ENCODE data around the gene ULK3.

Gene ULK3

DNA sequence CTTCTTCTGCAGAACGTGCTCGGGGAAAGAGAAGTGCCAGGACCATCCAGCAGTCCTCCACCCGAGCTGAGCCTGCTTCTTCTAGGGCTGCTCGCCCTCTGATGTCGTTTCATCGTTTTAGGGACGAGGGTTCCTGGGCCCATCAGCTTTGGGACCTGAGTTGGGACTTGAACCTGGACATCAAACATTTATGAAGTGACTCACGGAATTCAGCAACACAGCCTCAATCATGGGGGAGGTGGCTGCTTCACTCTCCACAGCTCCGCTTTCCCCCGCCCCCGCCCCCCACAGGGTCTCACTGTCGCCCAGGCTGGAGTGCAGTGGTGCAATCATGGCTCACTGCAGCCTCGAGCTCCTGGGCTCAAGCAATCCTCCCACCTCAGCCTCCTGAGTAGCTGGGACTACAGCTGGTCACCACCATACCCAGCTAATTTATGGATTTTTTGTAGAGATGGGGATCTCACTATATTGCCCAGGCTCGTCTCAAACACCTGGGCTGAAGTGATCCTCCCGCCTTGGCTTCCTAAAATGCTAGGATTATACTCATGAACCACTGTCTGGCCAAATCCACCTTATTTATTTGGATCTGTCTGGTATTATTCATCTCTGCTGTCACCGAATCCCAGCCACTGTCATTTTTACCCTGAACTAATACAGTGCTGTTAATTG, 30.9 kb upstream of the ULK3 start (continued):
- TF ChIP-seq ZNF280D (tag by site-specific recombination; IDR thresholded peaks at IDR 0.05) (no peak), ZNF785 (tag by site-specific recombination; IDR thresholded peaks at IDR 0.05) (peak; percentile 47; the same call in 1 of the 2 replicates), ELK4 (IDR thresholded peaks at IDR 0.05; ENCODE audit: borderline replicate concordance, low read depth, low read length) (no peak), ZNF629 (tag by site-specific recombination; IDR thresholded peaks at IDR 0.05) (no peak), EGR2 (tag by site-specific recombination; IDR thresholded peaks at IDR 0.05; ENCODE audit: low read depth) (no peak), ZNF791 (tag by site-specific recombination; IDR thresholded peaks at IDR 0.05) (no peak), ZFP69B (tag by site-specific recombination; IDR thresholded peaks at IDR 0.05) (peak; percentile 72), ZFP3 (tag by site-specific recombination; IDR thresholded peaks at IDR 0.05; ENCODE audit: low read depth) (no peak)
- TF ChIP-seq, protein P1, sequence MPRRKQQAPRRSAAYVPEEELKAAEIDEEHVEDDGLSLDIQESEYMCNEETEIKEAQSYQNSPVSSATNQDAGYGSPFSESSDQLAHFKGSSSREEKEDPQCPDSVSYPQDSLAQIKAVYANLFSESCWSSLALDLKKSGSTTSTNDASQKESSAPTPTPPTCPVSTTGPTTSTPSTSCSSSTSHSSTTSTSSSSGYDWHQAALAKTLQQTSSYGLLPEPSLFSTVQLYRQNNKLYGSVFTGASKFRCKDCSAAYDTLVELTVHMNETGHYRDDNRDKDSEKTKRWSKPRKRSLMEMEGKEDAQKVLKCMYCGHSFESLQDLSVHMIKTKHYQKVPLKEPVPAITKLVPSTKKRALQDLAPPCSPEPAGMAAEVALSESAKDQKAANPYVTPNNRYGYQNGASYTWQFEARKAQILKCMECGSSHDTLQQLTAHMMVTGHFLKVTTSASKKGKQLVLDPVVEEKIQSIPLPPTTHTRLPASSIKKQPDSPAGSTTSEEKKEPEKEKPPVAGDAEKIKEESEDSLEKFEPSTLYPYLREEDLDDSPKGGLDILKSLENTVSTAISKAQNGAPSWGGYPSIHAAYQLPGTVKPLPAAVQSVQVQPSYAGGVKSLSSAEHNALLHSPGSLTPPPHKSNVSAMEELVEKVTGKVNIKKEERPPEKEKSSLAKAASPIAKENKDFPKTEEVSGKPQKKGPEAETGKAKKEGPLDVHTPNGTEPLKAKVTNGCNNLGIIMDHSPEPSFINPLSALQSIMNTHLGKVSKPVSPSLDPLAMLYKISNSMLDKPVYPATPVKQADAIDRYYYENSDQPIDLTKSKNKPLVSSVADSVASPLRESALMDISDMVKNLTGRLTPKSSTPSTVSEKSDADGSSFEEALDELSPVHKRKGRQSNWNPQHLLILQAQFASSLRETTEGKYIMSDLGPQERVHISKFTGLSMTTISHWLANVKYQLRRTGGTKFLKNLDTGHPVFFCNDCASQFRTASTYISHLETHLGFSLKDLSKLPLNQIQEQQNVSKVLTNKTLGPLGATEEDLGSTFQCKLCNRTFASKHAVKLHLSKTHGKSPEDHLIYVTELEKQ (tag by site-specific recombination; IDR thresholded peaks at IDR 0.05; ENCODE audit: borderline replicate concordance) = no peak

DNA sequence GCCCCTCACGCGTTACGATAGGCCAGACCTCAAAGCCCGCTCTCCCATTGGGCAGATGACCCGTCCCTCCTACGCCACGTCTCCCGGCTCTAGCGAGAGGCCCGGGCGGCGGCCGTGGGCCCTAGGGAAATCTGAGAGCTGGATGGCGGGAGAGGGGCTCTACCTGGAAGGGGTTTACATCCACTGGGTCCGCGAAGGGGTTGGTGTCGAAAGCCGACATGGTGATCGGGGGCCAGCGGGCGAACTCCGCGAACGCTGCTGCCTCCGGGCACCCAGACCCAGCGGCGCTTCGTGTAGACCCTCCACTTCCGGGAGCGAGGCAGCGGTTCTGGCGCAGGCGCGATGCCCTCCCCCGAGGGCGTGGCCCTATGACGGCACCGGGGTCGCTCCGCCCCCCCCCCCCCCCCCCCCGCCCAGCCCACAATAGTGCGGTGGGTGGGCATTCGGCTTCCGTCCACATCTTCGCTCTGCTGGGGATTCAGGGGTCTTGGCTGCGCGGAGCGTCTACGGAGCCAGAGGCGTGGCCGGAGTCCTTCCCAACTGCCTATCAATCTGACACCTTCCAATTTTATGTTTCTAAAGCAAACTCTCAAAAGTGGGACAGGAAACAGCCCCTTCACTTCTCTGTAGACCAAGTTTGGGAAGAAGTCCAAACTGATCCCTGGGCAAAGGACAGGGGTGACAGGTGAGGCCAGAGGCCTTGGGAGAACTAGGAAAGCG, 30.2 kb upstream of the ULK3 start, which contains the start of gene SCAMP2:
TSS of gene SCAMP2 (minus strand) at position 330 of the 720 bp plus-strand sequence. CDS start at position 220, 110 bp downstream.
- POLR2A ChIA-PET = interaction anchor here (0.6 to 4.3 kb wide), 8 partner anchors 11 to 84 kb away, joined by 3 to 12 read pairs (median 4); partner anchors contain the start of genes FAM219B, MPI and RPP25
- peak within 1 kb of the TSS; percentile 74 for H3K27ac ChIP-seq (ENCODE audit: extremely low read depth, low read depth, low read length)
- H3K9me3 ChIP-seq (ENCODE audit: control insufficient read depth, insufficient read depth, low read depth, low read length) = no peaks in the 10 kb centered on the region
- peak within 1 kb of the TSS; percentile 96 for H3K4me3 ChIP-seq (ENCODE audit: low read depth, low read length)
- CTCF ChIA-PET = interaction anchor here (0.6 to 1.4 kb wide), 3 partner anchors 9 to 112 kb away, joined by 3 to 4 read pairs (median 3); no protein-coding TSS in a partner anchor
- peaks cover 7% of the 10 kb centered on the region for H3K4me1 ChIP-seq (ENCODE audit: control insufficient read depth, insufficient read depth, low read length)
- peaks cover 8 to 18% of the 10 kb centered on the region in 2 experiments; a peak in 2 of 3 replicates for H3K36me3 ChIP-seq (ENCODE audit: control insufficient read depth in 2 of 2, insufficient read depth in 1 of 2, low read length in 2 of 2)
- TF ChIP-seq, protein P2, sequence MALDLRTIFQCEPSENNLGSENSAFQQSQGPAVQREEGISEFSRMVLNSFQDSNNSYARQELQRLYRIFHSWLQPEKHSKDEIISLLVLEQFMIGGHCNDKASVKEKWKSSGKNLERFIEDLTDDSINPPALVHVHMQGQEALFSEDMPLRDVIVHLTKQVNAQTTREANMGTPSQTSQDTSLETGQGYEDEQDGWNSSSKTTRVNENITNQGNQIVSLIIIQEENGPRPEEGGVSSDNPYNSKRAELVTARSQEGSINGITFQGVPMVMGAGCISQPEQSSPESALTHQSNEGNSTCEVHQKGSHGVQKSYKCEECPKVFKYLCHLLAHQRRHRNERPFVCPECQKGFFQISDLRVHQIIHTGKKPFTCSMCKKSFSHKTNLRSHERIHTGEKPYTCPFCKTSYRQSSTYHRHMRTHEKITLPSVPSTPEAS (tag by site-specific recombination; IDR thresholded peaks at IDR 0.05) = no peak
- TF ChIP-seq, protein P3, sequence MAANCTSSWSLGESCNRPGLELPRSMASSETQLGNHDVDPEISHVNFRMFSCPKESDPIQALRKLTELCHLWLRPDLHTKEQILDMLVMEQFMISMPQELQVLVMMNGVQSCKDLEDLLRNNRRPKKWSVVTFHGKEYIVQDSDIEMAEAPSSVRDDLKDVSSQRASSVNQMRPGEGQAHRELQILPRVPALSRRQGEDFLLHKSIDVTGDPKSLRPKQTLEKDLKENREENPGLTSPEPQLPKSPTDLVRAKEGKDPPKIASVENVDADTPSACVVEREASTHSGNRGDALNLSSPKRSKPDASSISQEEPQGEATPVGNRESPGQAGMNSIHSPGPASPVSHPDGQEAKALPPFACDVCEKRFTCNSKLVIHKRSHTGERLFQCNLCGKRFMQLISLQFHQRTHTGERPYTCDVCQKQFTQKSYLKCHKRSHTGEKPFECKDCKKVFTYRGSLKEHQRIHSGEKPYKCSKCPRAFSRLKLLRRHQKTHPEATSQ (tag by site-specific recombination; IDR thresholded peaks at IDR 0.05) = peak; percentile 84; the same call in 1 of the 2 replicates
- TF ChIP-seq, protein P4, sequence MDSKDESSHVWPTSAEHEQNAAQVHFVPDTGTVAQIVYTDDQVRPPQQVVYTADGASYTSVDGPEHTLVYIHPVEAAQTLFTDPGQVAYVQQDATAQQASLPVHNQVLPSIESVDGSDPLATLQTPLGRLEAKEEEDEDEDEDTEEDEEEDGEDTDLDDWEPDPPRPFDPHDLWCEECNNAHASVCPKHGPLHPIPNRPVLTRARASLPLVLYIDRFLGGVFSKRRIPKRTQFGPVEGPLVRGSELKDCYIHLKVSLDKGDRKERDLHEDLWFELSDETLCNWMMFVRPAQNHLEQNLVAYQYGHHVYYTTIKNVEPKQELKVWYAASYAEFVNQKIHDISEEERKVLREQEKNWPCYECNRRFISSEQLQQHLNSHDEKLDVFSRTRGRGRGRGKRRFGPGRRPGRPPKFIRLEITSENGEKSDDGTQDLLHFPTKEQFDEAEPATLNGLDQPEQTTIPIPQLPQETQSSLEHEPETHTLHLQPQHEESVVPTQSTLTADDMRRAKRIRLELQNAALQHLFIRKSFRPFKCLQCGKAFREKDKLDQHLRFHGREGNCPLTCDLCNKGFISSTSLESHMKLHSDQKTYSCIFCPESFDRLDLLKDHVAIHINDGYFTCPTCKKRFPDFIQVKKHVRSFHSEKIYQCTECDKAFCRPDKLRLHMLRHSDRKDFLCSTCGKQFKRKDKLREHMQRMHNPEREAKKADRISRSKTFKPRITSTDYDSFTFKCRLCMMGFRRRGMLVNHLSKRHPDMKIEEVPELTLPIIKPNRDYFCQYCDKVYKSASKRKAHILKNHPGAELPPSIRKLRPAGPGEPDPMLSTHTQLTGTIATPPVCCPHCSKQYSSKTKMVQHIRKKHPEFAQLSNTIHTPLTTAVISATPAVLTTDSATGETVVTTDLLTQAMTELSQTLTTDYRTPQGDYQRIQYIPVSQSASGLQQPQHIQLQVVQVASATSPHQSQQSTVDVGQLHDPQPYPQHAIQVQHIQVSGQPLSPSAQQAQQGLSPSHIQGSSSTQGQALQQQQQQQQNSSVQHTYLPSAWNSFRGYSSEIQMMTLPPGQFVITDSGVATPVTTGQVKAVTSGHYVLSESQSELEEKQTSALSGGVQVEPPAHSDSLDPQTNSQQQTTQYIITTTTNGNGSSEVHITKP (tag by site-specific recombination; IDR thresholded peaks at IDR 0.05) = peak; percentile 88
- TF ChIP-seq, protein P5, sequence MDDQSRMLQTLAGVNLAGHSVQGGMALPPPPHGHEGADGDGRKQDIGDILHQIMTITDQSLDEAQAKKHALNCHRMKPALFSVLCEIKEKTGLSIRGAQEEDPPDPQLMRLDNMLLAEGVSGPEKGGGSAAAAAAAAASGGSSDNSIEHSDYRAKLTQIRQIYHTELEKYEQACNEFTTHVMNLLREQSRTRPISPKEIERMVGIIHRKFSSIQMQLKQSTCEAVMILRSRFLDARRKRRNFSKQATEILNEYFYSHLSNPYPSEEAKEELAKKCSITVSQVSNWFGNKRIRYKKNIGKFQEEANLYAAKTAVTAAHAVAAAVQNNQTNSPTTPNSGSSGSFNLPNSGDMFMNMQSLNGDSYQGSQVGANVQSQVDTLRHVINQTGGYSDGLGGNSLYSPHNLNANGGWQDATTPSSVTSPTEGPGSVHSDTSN (CRISPR knock-in tag; IDR thresholded peaks at IDR 0.05) = peak; percentile 93
- peak; percentile 74; the same call in 1 of the 2 replicates for TF ChIP-seq ZEB2 (tag by site-specific recombination; IDR thresholded peaks at IDR 0.05)
